ENCODE results near the gene TRIO.

DNA sequence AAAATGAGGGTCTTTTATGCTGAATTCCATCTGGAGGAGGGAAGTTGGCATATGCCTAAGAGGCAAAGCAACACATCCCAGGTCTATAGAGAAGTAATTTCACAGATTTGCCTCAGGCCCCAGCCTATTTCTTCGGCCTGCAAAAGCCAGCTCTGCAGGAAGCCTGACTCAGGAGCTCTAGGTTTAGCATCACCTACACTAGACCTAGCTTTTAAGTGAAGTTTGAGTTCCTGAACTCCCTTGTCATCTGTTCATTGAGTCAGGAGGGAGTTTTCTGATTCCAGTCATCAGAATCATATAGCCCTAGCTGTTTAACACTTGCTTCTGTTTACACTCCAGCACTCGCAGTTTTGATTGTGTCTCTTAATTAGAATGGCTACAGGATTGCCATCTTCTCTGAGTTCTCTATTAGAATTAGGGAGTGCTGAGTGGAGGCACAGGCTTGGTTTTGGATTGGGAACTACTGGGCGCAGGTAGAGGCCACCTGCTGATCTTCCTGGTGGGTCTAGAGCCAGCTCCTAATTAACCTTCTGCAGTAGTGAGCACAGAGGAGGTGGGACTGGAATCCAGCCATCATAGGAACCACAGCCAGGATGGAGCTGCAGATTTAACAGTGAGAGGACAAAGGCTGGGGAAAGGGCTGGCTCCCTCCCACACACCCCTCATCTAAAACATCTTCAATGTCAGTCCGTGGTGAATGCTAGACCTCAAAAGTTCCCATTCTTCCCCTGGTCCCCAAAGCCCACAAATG lies 179.5 kb downstream of the TRIO start:
- TF ChIP-seq, protein P1, sequence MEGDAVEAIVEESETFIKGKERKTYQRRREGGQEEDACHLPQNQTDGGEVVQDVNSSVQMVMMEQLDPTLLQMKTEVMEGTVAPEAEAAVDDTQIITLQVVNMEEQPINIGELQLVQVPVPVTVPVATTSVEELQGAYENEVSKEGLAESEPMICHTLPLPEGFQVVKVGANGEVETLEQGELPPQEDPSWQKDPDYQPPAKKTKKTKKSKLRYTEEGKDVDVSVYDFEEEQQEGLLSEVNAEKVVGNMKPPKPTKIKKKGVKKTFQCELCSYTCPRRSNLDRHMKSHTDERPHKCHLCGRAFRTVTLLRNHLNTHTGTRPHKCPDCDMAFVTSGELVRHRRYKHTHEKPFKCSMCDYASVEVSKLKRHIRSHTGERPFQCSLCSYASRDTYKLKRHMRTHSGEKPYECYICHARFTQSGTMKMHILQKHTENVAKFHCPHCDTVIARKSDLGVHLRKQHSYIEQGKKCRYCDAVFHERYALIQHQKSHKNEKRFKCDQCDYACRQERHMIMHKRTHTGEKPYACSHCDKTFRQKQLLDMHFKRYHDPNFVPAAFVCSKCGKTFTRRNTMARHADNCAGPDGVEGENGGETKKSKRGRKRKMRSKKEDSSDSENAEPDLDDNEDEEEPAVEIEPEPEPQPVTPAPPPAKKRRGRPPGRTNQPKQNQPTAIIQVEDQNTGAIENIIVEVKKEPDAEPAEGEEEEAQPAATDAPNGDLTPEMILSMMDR (IDR thresholded peaks at IDR 0.05; ENCODE audit: control extremely low read depth in 1 of 3, insufficient read depth in 1 of 3, low read depth in 1 of 3, low read length in 3 of 3): no peak
- no peak for TF ChIP-seq GABPA (IDR thresholded peaks at IDR 0.05; ENCODE audit: borderline replicate concordance, insufficient read depth, low read length)
- no peak for TF ChIP-seq TBP (IDR thresholded peaks at IDR 0.05; ENCODE audit: low read depth, low read length)
- no peak for TF ChIP-seq POLR2AphosphoS5 (IDR thresholded peaks at IDR 0.05; ENCODE audit: low read depth, low read length)
- TF ChIP-seq TAF1 (IDR thresholded peaks at IDR 0.05; ENCODE audit: low read depth, low read length): no peak
- TF ChIP-seq RAD21 (IDR thresholded peaks at IDR 0.05 in 1 of 2, conservative IDR thresholded peaks at IDR 0.05 in 1 of 2; ENCODE audit: low read depth in 2 of 2, low read length in 2 of 2): no peak
- no peak for TF ChIP-seq RXRA (IDR thresholded peaks at IDR 0.05; ENCODE audit: insufficient read depth, low read depth, low read length)
- TF ChIP-seq CEBPB (IDR thresholded peaks at IDR 0.05; ENCODE audit: low read depth, low read length): no peak
- TF ChIP-seq HDAC2 (IDR thresholded peaks at IDR 0.05; ENCODE audit: borderline replicate concordance in 1 of 2, low read depth in 2 of 2, low read length in 2 of 2): no peak
- no peak for TF ChIP-seq MAFK (IDR thresholded peaks at IDR 0.05; ENCODE audit: low read depth, low read length)
- no peak for TF ChIP-seq POLR2A (IDR thresholded peaks at IDR 0.05; ENCODE audit: control extremely low read depth in 1 of 2, low read depth in 2 of 2, low read length in 2 of 2)
